Mucosa of rectum (tissue), 2 donors: ENCODE measurements around the gene ZNF70.
"Not testable (repeated sequence)": the region's sequence is repeated elsewhere in the genome, so short reads cannot be mapped to it uniquely, and the experiment has no call there.

Experiments
- H3K27ac ChIP-seq, 2 donors: one replicate each; pipeline ENCODE4 v1.7.0; 2013; ENCODE audit warnings: inconsistent platforms in 2 of 2, low read depth in 2 of 2, low read length in 2 of 2
- H3K27me3 ChIP-seq, 2 donors: one replicate each; pipeline ENCODE4 v1.7.0; 2013; ENCODE audit warnings: low read length in 2 of 2; ENCODE audit not compliant: control insufficient read depth in 2 of 2, insufficient read depth in 2 of 2
- H3K36me3 ChIP-seq, 2 donors: one replicate each; pipeline ENCODE4 v1.7.0; 2013; ENCODE audit warnings: low read length in 2 of 2; ENCODE audit not compliant: control insufficient read depth in 2 of 2, insufficient read depth in 2 of 2
- H3K4me1 ChIP-seq, 2 donors: one replicate each; pipeline ENCODE4 v1.7.0; 2013; ENCODE audit warnings: low read length in 2 of 2, mild to moderate bottlenecking in 1 of 2; ENCODE audit not compliant: control insufficient read depth in 2 of 2, insufficient read depth in 2 of 2
- H3K4me3 ChIP-seq, 2 donors: one replicate each; pipeline ENCODE4 v1.7.0; 2013; ENCODE audit warnings: low read length in 2 of 2
- H3K9ac ChIP-seq, 2 donors: one replicate each; pipeline ENCODE4 v1.7.0; 2013; ENCODE audit warnings: low read length in 2 of 2, low read depth in 1 of 2, mild to moderate bottlenecking in 1 of 2
- H3K9me3 ChIP-seq, 2 donors: one replicate each; pipeline ENCODE4 v1.7.0; 2013; ENCODE audit warnings: low read length in 2 of 2; ENCODE audit not compliant: control insufficient read depth in 2 of 2
- donor health status: healthy.
- donor health status: Normal muscosa, but diverticular disease.

ZNF70 gene

GRCh38 chr22:23749841-23750301 lies 1.0 kb downstream of the ZNF70 start:
- H3K4me3 ChIP-seq, result peak overlapping the region in 1 of 2 donors; percentile 78
- no peak overlapping the region for H3K27ac ChIP-seq
- no peak overlapping the region for H3K9ac ChIP-seq
- no peaks in the 10 kb centered on the region for H3K9me3 ChIP-seq
- H3K27me3 ChIP-seq, result no peaks in the 10 kb centered on the region
- H3K4me1 ChIP-seq, result peaks cover 4 to 7% of the 10 kb centered on the region in 2 donors
- peaks cover 1 to 3% of the 10 kb centered on the region in 2 donors for H3K36me3 ChIP-seq

GRCh38 chr22:23745791-23746190 lies 5.1 kb downstream of the ZNF70 start:
- Histone ChIP-seq H3K4me3 (no peak overlapping the region), H3K27ac (no peak overlapping the region), H3K9ac (no peak overlapping the region), H3K27me3 (no peaks in the 10 kb centered on the region), H3K9me3 (no peaks in the 10 kb centered on the region), H3K36me3 (peaks cover 25 to 28% of the 10 kb centered on the region in 2 donors), H3K4me1 (peaks cover 4% of the 10 kb centered on the region in 2 donors)

GRCh38 chr22:23744485-23744884 lies 6.4 kb downstream of the ZNF70 start:
- Histone ChIP-seq H3K27ac (no peak overlapping the region), H3K9ac (no peak overlapping the region), H3K36me3 (peaks cover 25 to 28% of the 10 kb centered on the region in 2 donors), H3K4me1 (no peaks in the 10 kb centered on the region), H3K27me3 (no peaks in the 10 kb centered on the region), H3K4me3 (no peak overlapping the region), H3K9me3 (no peaks in the 10 kb centered on the region)

GRCh38 chr22:23744001-23744400 lies 6.9 kb downstream of the ZNF70 start:
- Histone ChIP-seq H3K9ac (no peak overlapping the region), H3K4me3 (no peak overlapping the region), H3K27me3 (no peaks in the 10 kb centered on the region), H3K4me1 (no peaks in the 10 kb centered on the region), H3K36me3 (peaks cover 25 to 28% of the 10 kb centered on the region in 2 donors), H3K9me3 (no peaks in the 10 kb centered on the region), H3K27ac (no peak overlapping the region)

DNA sequence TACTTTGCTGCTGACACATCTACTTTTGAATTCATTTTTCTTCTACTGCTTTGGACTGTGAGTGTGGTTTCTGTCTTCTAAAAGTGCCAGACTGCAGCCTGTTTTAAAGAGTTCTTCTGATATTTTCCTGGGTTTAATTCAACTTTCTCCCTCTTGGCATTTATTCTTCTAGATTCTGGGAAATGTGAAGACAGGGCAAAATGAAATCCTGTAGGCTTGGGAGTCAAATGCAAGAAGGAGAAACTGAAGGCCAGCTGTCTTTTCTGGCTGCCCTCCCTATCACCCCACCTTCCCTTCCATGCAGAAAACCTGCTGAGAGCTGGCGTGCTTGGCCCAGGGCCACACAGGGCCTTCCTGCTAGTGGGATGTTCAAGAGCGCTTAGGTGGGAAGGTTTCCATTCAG lies 7.6 kb downstream of the ZNF70 start:
- no peaks in the 10 kb centered on the region for H3K27me3 ChIP-seq
- peaks cover 25 to 28% of the 10 kb centered on the region in 2 donors for H3K36me3 ChIP-seq
- no peak overlapping the region for H3K9ac ChIP-seq
- H3K4me1 ChIP-seq, result no peaks in the 10 kb centered on the region
- H3K27ac ChIP-seq, result no peak overlapping the region
- no peaks in the 10 kb centered on the region for H3K9me3 ChIP-seq
- no peak overlapping the region for H3K4me3 ChIP-seq

GRCh38 chr22:23742505-23743264 lies 8.2 kb downstream of the ZNF70 start:
- no peak overlapping the region for H3K4me3 ChIP-seq
- no peaks in the 10 kb centered on the region for H3K9me3 ChIP-seq
- H3K36me3 ChIP-seq, result peaks cover 25 to 28% of the 10 kb centered on the region in 2 donors
- no peaks in the 10 kb centered on the region for H3K4me1 ChIP-seq
- H3K9ac ChIP-seq, result no peak overlapping the region
- no peaks in the 10 kb centered on the region for H3K27me3 ChIP-seq
- no peak overlapping the region for H3K27ac ChIP-seq

DNA sequence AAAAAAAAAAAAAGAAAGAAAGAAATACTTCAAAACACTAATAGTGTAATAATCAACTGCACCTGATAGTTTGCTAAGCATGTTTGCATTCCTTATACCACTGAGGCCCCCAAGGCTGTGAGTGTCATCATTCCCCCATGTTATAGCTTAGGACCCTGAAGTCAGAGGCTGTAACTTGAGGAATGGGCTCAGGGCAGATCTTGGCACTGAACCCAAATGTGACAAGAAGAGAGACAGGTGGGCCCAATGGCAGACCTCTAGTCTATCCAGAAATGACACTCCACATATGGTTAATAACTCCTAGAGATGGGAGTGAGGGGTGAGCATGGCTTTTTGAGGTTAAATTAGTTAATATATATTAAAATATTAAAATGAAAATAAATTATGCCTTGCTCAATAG lies 13.2 kb downstream of the ZNF70 start:
- Histone ChIP-seq H3K9me3 (no peaks in the 10 kb centered on the region), H3K27ac (no peak overlapping the region), H3K27me3 (no peaks in the 10 kb centered on the region), H3K4me1 (no peaks in the 10 kb centered on the region), H3K4me3 (no peak overlapping the region), H3K36me3 (peaks cover 6% of the 10 kb centered on the region in 2 donors), H3K9ac (no peak overlapping the region)

DNA sequence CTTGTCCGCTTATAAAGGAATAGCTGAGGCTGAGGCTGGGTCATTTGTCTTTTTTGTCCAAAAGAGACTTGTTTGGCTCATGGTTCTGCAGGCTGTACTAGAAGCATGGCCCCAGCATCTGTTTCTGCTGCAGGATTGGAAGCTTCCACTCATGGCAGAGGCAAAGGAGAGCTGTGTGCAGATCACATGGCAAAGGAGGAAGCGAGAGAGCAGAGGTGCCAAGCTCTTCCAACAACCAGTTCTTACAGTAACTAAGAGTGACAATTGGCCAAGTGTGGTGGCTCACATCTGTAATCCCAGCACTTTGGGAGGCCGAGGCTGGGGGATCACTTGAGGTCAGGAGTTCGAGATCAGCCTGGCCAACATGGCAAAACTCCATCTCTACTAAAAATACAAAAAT lies 22.8 kb downstream of the ZNF70 start:
- H3K36me3 ChIP-seq, H3K4me3 ChIP-seq, H3K9me3 ChIP-seq, H3K4me1 ChIP-seq, H3K27ac ChIP-seq, H3K9ac ChIP-seq, H3K27me3 ChIP-seq: not testable (repeated sequence)

GRCh38 chr22:23722724-23723123 lies 28.2 kb downstream of the ZNF70 start:
- H3K27ac ChIP-seq, result no peak overlapping the region
- H3K36me3 ChIP-seq, result no peaks in the 10 kb centered on the region
- H3K4me3 ChIP-seq, result no peak overlapping the region
- no peak overlapping the region for H3K9ac ChIP-seq
- no peaks in the 10 kb centered on the region for H3K4me1 ChIP-seq
- peaks cover 0 to 2% of the 10 kb centered on the region in 2 donors for H3K27me3 ChIP-seq
- H3K9me3 ChIP-seq, result no peaks in the 10 kb centered on the region

- Histone ChIP-seq H3K9ac (no peak overlapping the region), H3K4me1 (peaks cover 3 to 5% of the 10 kb centered on the region in 2 donors), H3K4me3 (no peak overlapping the region), H3K27ac (no peak overlapping the region), H3K36me3 (no peaks in the 10 kb centered on the region), H3K9me3 (no peaks in the 10 kb centered on the region), H3K27me3 (peaks cover 0 to 2% of the 10 kb centered on the region in 2 donors)
These were observed 28.8 kb downstream of the ZNF70 start for GRCh38 chr22:23722160-23722559.
